Lung (tissue), 12 donors: ENCODE data around the gene C6. TPM values are rescaled to one million over a fixed set of nuclear protein-coding genes. Genes with fewer than 3 reads are reported as not detected.
"Not testable (repeated sequence)": the region's sequence is repeated elsewhere in the genome, so short reads cannot be mapped to it uniquely, and the experiment has no call there.

Experiments
- ATAC-seq: fragments of 200-7000 bp; cut with Tn5 transposase; one replicate; pipeline ENCODE4 v1.9.1; 2020; ENCODE audit warnings: moderate number of reproducible peaks; ENCODE audit not compliant: insufficient read depth, low FRiP score
- DNase-seq, 3 donors: peaks; one replicate each; pipeline ENCODE4 v3.0.0-alpha.2; 2013 to 2017
- H3K27ac ChIP-seq, 2 donors: one replicate each; pipeline ENCODE4 v1.5.1; 2013; ENCODE audit warnings: mild to moderate bottlenecking in 2 of 2, moderate library complexity in 2 of 2, control low read depth in 1 of 2, inconsistent platforms in 1 of 2, low read depth in 1 of 2, low read length in 1 of 2
- H3K27me3 ChIP-seq, 3 donors: one replicate each; pipeline ENCODE4 v1.5.1; 2013; ENCODE audit warnings: low read length in 2 of 3; ENCODE audit not compliant: control insufficient read depth in 3 of 3, insufficient read depth in 3 of 3
- H3K36me3 ChIP-seq, 4 donors: one replicate each; pipeline ENCODE4 v1.5.1; 2013; ENCODE audit warnings: low read length in 4 of 4, mild to moderate bottlenecking in 1 of 4, moderate library complexity in 1 of 4; ENCODE audit not compliant: control insufficient read depth in 4 of 4, insufficient read depth in 4 of 4
- H3K4me1 ChIP-seq, 5 donors: one replicate each; pipeline ENCODE4 v1.5.1; 2013; ENCODE audit warnings: low read length in 5 of 5, mild to moderate bottlenecking in 2 of 5, moderate library complexity in 1 of 5; ENCODE audit not compliant: control insufficient read depth in 5 of 5, insufficient read depth in 5 of 5
- H3K4me3 ChIP-seq: one replicate; pipeline ENCODE4 v1.5.1; 2013; ENCODE audit warnings: mild to moderate bottlenecking, control low read depth, moderate library complexity
- H3K9ac ChIP-seq, 2 donors: one replicate each; pipeline ENCODE4 v1.5.1; 2013; ENCODE audit warnings: low read length in 2 of 2, control low read depth in 1 of 2; ENCODE audit not compliant: insufficient read depth in 1 of 2
- H3K9me3 ChIP-seq, 4 donors: one replicate each; pipeline ENCODE4 v1.5.1; 2013; ENCODE audit warnings: low read length in 3 of 4, mild to moderate bottlenecking in 1 of 4, moderate library complexity in 1 of 4; ENCODE audit not compliant: control insufficient read depth in 4 of 4, insufficient read depth in 3 of 4
- WGBS, 2 donors: extraction: QIAGEN DNeasy Blood & Tissue Kit; methylation state at CpG; one replicate each; pipeline ENCODE4 v1.1.7; 2013; 5-methylcytosine and 5-hydroxymethylcytosine counted together
- polyA plus RNA-seq, 2 donors: library from polyadenylated mRNA; stranded (reverse); fragments of 200-250 nt; gene quantifications; one replicate each; pipeline ENCODE4 v1.2.1, GENCODE V29; 2013
- total RNA-seq, 2 donors: library from RNA; depleted of rRNA in 1 of 2; stranded (reverse); fragments of >200 nt in 1 of 2; gene quantifications; one replicate each; pipeline ENCODE4 v1.2.1, GENCODE V29; 2014 to 2021
- TF ChIP-seq, protein P1 (sequence below): IDR thresholded peaks from 2 replicates; pipeline ENCODE4 v1.5.1; 2012; ENCODE audit warnings: mild to moderate bottlenecking; ENCODE audit errors: control extremely low read depth, extremely low read depth
- donor health status: control.
- donor health status: control.
- donor health status: Bipolar disorder and iron deficiency.
- donor health status: healthy.
- donor health status: DM: yes; HTN: yes; CAD: no.

Gene C6
- total and polyA plus RNA-seq, 4 donors = 1.7 to 33.0 (median 12.5) TPM

DNA sequence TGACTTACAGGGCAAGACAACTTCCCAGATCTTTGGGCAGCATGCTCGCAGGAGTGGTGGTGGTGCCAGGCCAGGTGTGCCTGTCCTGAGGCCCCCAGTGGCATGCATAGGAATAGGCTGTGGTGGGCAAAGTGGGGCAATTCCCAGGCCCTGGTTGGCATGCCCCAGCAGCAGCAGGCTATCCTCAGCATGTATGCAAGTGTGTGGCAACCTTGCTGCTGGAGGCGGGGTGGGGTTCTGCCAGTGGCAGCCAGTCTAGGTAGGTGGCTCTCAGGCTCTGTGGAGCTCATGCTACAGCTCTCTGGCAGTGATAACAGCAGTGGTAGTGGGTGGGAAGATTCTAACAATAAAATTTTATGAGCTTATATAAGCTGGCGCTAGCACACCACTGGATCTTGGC lies 27.7 kb upstream of the C6 start:
- 92 to 96% methylated on average over 3 of the region's 3 CpGs for WGBS, 2 donors
- no peak overlapping the region for H3K9ac ChIP-seq
- H3K27ac ChIP-seq = no peak overlapping the region
- H3K36me3 ChIP-seq = no peaks in the 10 kb centered on the region
- ATAC-seq = no peak
- no peak overlapping the region for H3K4me3 ChIP-seq
- H3K27me3 ChIP-seq = no peaks in the 10 kb centered on the region
- no peaks in the 10 kb centered on the region for H3K4me1 ChIP-seq
- H3K9me3 ChIP-seq = peaks cover 0 to 3% (median 1%) of the 10 kb centered on the region in 4 donors
- DNase-seq = no peak
- TF ChIP-seq, protein P1, sequence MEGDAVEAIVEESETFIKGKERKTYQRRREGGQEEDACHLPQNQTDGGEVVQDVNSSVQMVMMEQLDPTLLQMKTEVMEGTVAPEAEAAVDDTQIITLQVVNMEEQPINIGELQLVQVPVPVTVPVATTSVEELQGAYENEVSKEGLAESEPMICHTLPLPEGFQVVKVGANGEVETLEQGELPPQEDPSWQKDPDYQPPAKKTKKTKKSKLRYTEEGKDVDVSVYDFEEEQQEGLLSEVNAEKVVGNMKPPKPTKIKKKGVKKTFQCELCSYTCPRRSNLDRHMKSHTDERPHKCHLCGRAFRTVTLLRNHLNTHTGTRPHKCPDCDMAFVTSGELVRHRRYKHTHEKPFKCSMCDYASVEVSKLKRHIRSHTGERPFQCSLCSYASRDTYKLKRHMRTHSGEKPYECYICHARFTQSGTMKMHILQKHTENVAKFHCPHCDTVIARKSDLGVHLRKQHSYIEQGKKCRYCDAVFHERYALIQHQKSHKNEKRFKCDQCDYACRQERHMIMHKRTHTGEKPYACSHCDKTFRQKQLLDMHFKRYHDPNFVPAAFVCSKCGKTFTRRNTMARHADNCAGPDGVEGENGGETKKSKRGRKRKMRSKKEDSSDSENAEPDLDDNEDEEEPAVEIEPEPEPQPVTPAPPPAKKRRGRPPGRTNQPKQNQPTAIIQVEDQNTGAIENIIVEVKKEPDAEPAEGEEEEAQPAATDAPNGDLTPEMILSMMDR = no peak

DNA sequence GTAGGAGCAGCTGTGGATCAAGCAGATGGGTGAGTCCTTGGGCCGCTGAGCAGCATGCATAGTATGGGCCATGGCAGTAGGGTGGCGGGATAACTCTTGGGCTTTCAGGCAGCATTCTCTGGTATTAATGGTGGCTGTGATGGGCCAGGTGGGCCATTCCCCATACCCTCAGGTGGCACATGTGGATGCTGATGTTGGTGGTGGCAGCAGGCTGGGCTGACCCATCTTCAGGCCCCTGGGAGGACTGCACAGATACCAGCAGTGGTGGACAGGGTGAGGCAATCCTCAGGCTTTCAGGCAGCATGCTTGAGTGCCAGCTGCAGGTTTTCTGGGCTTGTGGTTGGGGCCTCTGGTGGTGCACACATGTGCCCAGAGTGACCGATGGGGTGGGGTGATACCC lies 27.1 kb upstream of the C6 start:
- no peak for ATAC-seq

DNA sequence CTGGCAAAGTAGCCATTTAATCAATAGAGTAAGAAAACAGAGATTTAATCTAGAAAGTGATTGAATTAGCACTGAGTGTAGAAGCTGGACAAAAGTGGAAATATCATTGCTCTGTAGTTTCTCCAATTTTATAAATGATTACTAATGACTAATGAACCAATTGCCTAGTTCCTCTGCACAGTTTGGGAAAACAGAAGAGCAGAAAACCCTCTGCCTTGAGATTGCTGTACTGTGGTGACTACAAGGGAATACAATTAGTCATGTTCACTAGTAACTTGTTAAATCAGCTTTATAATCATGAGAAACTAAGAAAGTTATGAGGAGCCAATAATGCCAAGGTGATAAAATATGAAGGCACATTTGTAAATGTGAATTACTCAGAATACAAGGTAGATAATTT lies 21.1 kb upstream of the C6 start:
- DNase-seq (no peak), ATAC-seq (no peak)
- Histone ChIP-seq H3K27me3 (no peaks in the 10 kb centered on the region), H3K36me3 (no peaks in the 10 kb centered on the region), H3K9ac (no peak overlapping the region), H3K4me1 (no peaks in the 10 kb centered on the region), H3K9me3 (peaks cover 0 to 5% (median 0%) of the 10 kb centered on the region in 4 donors), H3K4me3 (no peak overlapping the region), H3K27ac (no peak overlapping the region)
- TF ChIP-seq, protein P1 = no peak

More for the DNA sequence above, 27.1 kb upstream of the C6 start:
- no peaks in the 10 kb centered on the region for H3K27me3 ChIP-seq
- DNase-seq = no peak
- H3K4me3 ChIP-seq = no peak overlapping the region
- H3K9me3 ChIP-seq = peaks cover 0 to 3% (median 1%) of the 10 kb centered on the region in 4 donors
- TF ChIP-seq, protein P1 = no peak
- 93 to 94% methylated on average over 3 of the region's 3 CpGs for WGBS, 2 donors
- no peaks in the 10 kb centered on the region for H3K4me1 ChIP-seq
- H3K36me3 ChIP-seq = no peaks in the 10 kb centered on the region
- H3K9ac ChIP-seq = no peak overlapping the region
- no peak overlapping the region for H3K27ac ChIP-seq

DNA sequence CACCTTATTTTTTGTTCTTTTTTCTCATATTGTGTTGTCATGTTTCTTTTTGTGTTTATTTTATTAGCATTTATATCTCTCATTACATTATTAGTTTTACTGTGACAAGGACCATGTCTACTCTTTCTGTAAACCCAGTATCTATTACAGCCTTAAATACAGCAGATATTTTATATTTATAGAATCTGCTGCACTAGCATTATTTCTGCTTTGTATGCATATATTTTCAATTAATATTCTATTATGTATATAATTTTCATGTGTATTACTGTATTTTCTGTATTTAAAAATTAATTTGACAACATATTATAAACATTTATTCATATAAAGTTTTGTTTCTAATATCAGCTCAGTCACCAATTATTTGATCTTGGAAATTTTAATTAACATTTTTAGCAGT lies 19.5 kb upstream of the C6 start:
- Histone ChIP-seq H3K9me3 (peaks cover 0 to 5% (median 0%) of the 10 kb centered on the region in 4 donors), H3K36me3 (no peaks in the 10 kb centered on the region), H3K4me3 (no peak overlapping the region), H3K4me1 (no peaks in the 10 kb centered on the region), H3K27me3 (no peaks in the 10 kb centered on the region), H3K9ac (no peak overlapping the region), H3K27ac (no peak overlapping the region)
- TF ChIP-seq, protein P1 = no peak
- ATAC-seq (no peak), DNase-seq (no peak)

DNA sequence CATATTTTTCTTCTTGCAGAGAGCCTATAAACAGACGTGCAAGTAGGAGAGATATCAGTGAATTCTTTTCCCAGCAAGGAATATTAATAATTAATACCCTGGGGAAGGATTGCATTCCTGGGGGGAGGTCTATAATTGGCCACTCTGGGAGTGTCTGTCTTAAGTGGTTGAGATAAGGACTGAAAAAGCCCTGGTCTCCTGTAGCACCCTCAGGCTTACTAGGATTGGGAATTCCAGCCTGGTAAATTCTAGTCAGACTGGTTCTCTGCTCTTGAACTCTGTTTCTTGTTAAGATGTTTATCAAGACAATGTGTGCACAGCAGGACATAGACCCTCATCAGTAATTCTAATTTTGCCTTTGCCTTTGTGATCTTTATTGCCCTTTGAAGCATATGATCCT lies 16.9 kb upstream of the C6 start:
- not testable (repeated sequence) for H3K9me3 ChIP-seq, H3K4me3 ChIP-seq, H3K4me1 ChIP-seq, H3K27ac ChIP-seq, H3K36me3 ChIP-seq, H3K9ac ChIP-seq, ATAC-seq, H3K27me3 ChIP-seq
- peak in 1 of 3 donors; percentile 9 for DNase-seq
- 60 to 68% methylated on average over 1 of the region's 1 CpG for WGBS, 2 donors
